ENCODE measurements around the gene MDC1.

The MDC1 gene

DNA sequence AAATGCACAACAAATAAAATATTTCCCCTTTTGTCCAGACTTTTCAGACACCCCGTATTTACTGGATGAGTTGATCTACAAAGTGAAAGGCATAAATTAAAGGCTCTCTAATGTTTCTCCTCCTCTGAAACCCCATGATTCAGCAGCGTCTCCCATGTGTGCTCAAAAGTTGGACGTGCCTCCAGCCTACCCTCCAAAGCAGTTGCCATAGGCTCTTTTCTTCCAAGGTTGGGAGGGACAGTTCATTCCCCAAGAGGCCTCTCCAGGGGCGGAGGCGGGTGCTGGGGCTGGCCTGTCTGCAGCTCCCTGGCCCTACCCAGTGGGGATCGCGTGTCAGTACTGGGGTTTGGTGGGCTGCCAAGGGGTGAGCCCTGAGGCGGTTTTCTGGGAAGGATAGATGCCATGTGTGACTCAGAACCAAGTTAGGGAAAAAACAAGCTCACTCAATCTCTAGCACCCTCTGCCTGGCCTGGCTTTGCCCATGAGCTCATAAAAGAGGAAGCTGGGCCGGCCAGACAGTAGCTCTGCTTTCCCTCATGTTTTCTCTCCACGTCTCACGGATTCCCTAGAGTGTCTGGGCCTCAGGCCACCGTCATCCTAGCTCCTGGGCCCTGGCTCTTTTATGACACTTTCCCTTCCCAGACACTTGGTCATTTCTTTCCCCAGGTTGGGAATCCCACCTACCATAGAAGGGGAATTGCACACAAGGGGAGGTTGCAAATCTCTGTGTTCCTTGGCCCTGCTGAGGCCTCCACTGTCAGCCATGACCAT, 35.3 kb upstream of the MDC1 start:
- H3K27me3 Mint-ChIP-seq = peaks cover 19% of the 10 kb centered on the region
- peaks cover 2% of the 10 kb centered on the region for H3K36me3 Mint-ChIP-seq
- H3K4me3 Mint-ChIP-seq = no peak overlapping the region
- CTCF ChIA-PET = interaction anchor here (0.7 kb wide), 1 partner anchor 395 kb away, joined by 3 read pairs; no protein-coding TSS in a partner anchor
- DNase-seq = no peak
- no peaks in the 10 kb centered on the region for H3K9me3 Mint-ChIP-seq
- H3K27ac Mint-ChIP-seq = no peak overlapping the region
- peaks cover 17% of the 10 kb centered on the region for H3K4me1 Mint-ChIP-seq

DNA sequence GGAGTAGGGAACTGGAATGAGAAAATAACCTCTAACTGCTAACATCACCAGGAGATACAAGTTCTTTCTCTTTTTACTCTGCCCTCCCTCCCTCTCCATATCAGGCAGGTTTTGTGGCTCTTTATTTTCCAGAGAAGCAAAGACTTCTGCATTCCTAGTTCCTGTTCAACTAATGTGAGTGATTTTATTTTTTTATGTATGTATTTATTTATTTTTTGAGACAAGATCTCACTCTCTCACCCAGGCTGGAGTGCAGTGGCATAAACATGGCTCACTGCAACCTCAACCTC, 33.2 kb upstream of the MDC1 start:
- no peak overlapping the region for H3K4me3 Mint-ChIP-seq
- CTCF ChIA-PET = no interaction called here
- peaks cover 17% of the 10 kb centered on the region for H3K27me3 Mint-ChIP-seq
- DNase-seq = no peak
- H3K4me1 Mint-ChIP-seq = peaks cover 23% of the 10 kb centered on the region
- H3K36me3 Mint-ChIP-seq = peaks cover 2% of the 10 kb centered on the region
- H3K27ac Mint-ChIP-seq = no peak overlapping the region
- no peaks in the 10 kb centered on the region for H3K9me3 Mint-ChIP-seq

DNA sequence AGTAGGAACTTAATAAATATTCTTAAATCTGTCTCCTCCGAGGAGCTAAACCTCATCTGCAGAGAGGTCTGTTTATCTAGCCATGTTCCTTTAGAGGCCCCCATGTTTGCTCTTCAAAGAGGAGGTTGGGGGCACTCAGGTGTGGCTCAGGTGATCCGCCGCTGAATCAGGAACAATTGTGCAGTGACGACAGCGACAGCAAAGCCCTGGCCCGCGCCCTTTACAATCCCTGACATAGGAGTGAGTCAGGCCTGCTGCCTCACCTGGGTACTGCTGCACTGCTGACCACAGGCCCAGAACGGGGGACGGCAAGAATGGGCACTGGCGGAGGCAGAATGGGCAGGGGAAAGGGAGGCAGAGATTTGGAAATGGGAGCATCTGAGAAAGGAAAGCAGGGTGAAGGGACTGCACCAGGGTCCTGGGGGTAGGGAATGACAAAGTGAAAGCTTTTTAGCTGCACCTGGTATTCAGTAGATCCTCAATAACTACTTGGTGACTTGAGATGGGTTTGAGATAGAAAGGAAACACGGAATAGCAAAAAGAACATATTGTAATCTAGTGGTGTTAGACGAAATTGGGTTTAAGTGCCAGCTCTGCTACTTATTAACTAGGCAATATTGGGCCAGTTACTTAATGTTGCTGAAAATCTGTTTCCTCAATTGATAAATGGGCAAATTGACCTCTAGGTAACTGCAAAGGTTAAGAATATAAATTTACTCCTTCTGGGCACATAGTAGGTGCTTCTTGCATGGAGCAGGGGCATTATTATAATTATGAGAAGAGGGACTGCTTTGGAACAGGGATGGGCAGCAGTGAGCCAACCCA, 32.7 kb upstream of the MDC1 start:
- CTCF ChIA-PET = no interaction called here
- Mint-ChIP-seq H3K4me3 (no peak overlapping the region), H3K9me3 (no peaks in the 10 kb centered on the region), H3K27ac (no peak overlapping the region), H3K36me3 (peaks cover 2% of the 10 kb centered on the region), H3K4me1 (peaks cover 28% of the 10 kb centered on the region), H3K27me3 (peaks cover 14% of the 10 kb centered on the region)
- DNase-seq = no peak

DNA sequence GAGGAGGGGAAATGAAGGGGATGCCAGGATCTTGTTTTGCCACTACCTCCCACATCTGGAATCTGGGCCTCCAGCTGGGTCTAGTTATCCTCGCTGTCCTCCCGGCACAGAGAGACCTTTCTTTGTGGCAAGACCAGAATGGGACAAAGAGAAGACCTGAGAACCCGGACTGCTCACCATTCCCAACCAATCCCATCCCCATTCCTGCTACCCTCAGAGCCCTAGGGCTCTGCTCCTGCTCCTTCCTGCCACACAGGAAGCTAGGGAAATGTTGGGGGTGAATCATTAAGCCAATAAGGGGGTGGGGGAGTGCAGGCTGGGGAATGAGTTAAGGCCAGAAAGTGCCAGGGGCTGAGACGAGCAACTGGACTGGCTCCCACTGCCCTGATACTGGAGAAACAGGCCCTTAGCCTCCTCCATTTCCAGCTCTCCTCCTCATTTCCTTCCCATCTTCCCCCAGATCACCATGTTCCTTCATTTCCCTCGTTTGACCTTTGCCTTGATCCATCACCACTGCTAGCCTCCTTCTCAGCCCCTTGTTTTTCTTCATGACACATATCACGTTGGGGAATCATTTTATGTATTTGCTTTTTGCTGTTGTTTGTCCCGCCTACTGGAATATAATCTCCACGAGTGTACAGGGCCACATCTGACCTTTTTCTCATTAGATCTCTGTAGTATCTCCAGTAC, 31.9 kb upstream of the MDC1 start:
- Mint-ChIP-seq H3K4me1 (peaks cover 33% of the 10 kb centered on the region), H3K27me3 (peaks cover 14% of the 10 kb centered on the region), H3K36me3 (peaks cover 2% of the 10 kb centered on the region), H3K9me3 (no peaks in the 10 kb centered on the region), H3K27ac (no peak overlapping the region), H3K4me3 (no peak overlapping the region)
- no peak for DNase-seq
- CTCF ChIA-PET = interaction anchor here (0.6 kb wide), 1 partner anchor 900 kb away, joined by 3 read pairs; no protein-coding TSS in a partner anchor

DNA sequence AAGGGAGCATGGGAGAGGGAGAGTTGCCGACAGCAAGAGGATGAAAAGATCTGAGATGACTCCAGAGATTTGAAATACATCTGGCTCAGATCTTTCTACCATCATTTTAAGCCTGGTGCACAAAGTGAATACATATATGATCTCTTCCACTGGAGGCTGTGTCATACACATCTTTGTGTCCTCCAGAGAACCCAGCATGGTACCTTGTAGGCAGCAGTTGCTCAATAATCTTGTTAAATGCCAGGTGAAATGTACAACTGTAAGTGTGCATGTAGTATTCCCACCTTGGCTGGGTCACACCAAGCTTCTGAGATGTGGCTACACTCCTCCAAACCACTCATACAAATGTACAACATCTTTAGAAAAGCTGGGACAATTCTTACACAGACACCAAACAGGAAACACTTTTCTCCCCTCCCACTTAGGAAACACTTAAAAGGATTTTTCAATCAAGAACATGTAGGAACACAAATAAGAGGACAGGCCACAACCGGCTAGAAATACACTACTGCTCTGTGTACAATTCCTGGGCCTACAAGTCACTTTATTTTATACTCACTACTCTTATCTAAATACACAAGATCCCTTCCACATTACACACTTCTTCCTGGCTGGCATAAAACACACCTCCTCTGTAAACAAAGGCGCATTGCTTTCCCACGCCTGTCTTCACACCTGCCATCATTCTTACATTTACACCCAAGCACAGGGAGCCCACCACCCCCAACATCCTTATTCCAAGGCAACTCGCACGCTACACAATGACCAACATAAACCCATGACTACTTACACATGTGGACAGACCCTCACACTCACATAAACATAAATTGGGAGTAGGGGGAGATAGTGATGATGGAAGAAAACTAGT, 31.1 kb upstream of the MDC1 start:
- Mint-ChIP-seq H3K4me3 (no peak overlapping the region), H3K27ac (peak overlapping the region; percentile 26), H3K4me1 (peaks cover 40% of the 10 kb centered on the region), H3K27me3 (peaks cover 14% of the 10 kb centered on the region), H3K36me3 (peaks cover 3% of the 10 kb centered on the region), H3K9me3 (no peaks in the 10 kb centered on the region)
- no peak for DNase-seq
- CTCF ChIA-PET = interaction anchor here (0.6 kb wide), 1 partner anchor 900 kb away, joined by 3 read pairs; no protein-coding TSS in a partner anchor

DNA sequence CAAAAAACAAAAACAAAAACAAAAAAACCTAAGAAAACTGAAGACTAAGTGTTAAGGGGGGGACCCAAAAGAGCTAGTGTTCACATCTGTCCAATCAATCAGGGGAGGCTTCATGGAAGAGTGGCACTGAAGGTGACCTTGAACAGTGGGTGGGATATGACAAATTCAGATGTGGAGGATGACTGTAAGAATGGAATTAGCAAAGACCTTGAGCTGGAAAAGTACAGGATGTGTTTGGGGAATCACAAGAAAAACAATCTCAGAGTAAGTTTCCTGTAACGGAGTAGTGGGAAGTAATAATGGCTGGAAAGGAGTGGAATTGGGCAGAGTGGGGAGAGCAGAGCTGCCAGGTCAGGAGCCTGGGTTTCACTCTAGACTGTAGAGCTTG, 30.2 kb upstream of the MDC1 start:
- Mint-ChIP-seq H3K4me1 (peaks cover 41% of the 10 kb centered on the region), H3K27ac (no peak overlapping the region), H3K36me3 (peaks cover 3% of the 10 kb centered on the region), H3K27me3 (peaks cover 10% of the 10 kb centered on the region), H3K4me3 (no peak overlapping the region), H3K9me3 (no peaks in the 10 kb centered on the region)
- no peak for DNase-seq
- CTCF ChIA-PET = interaction anchor here (0.6 to 2.4 kb wide), 5 partner anchors 17 to 332 kb away, joined by 3 to 9 read pairs (median 3); no protein-coding TSS in a partner anchor

DNA sequence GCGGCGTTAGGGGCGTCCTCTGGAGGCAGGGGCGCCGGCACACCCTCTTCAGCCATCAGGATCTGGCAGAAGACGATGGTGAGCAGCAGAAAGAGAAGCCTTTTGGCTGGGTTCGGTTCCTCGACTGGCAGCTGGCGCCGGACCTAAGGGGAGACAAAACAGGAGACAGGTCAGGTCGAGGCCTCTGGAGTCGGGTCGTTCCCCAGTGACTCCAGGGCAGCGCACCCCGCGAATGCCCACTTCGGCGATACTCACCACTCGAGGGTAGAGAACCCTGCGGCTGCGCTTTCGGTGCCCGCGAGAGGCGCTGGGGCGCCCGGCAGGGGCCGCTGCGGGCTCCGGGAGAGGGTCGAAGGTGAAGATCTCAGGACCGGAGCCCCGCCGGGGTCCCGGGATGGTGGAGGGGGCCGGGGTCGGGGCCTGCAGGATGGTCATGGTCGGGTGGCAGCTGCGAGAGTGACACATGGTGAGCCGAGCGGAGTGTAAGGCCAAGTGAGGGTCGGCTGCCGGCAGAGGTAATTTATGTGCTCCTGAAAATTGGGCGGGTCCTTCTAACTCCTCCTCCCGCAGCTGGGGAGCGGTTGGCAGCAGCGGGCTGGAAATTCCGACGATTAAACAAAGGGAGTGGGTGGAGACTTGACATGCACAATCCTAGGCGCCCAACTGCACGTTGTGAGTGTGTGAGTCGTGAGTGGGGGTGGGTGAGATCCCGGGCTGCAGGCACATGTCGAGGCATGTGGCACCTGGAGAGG, 27.1 kb upstream of the MDC1 start, which contains the start of gene IER3:
IER3 (minus strand) TSS at position 494 of the 752 bp plus-strand sequence; CDS start at position 465, 29 bp downstream.
- no peaks in the 10 kb centered on the region for H3K9me3 Mint-ChIP-seq
- H3K27me3 Mint-ChIP-seq = peaks cover 7% of the 10 kb centered on the region
- peaks cover 33% of the 10 kb centered on the region for H3K36me3 Mint-ChIP-seq
- peak within 1 kb of the TSS; percentile 95 for H3K27ac Mint-ChIP-seq
- peak within 1 kb of the TSS; percentile 92 for H3K4me3 Mint-ChIP-seq
- CTCF ChIA-PET = interaction anchor here (0.6 to 2.6 kb wide), 14 partner anchors 13 to 141 kb away, joined by 3 to 9 read pairs (median 5); partner anchors contain the start of gene DDR1
- peak; percentile 82 for DNase-seq
- H3K4me1 Mint-ChIP-seq = peaks cover 70% of the 10 kb centered on the region

DNA sequence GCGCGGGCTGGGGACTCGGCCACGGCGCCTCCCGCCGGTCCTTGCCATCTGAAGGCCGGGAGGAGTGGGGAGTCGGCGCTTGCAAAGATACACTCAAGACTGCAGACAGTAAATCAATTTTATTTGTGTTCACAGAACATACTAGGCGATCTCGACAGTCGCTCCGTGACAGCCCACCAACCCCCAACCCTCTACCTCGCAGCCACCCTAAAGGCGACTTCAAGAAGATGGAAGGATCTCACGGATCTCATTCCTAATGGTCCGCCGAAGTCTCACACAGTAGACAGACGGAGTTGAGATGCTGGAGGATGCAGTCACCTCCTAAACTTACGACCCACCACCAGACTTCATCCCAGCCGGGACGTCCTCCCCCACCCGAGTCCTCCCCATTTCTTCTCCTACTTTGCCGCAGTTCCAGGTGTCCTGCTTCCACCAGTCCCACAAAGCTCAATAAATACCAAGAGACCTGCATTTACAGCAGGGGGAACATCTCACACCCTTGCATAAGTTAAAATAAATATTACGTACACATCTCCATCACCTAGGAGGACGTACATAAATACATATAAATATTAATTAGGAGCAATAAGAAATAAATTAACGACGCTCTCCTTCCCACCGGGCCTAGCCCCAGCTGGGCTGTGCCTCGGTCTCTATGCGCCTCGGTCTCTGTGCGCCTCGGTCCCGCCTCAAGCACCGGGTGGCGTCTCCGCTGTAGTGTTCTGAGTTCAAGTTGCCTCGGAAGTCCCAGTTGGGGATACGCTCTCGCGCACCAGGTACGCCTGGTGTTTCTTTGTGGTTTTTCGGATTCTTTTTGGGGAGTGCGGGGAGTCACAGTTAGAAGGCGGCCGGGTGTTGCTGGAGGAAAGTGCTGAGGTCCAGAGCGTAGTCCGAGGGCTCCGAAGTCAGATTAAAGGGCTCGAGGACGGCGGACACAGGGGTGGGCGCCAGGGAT, 26.3 kb upstream of the MDC1 start:
- H3K4me1 Mint-ChIP-seq = peaks cover 74% of the 10 kb centered on the region
- H3K9me3 Mint-ChIP-seq = no peaks in the 10 kb centered on the region
- CTCF ChIA-PET = interaction anchor here (0.8 to 2.6 kb wide), 13 partner anchors 12 to 141 kb away, joined by 3 to 9 read pairs (median 7); partner anchors contain the start of gene DDR1
- H3K4me3 Mint-ChIP-seq = peak overlapping the region; percentile 92
- peak overlapping the region; percentile 95 for H3K27ac Mint-ChIP-seq
- peaks cover 42% of the 10 kb centered on the region for H3K36me3 Mint-ChIP-seq
- DNase-seq = peak; percentile 69
- peaks cover 7% of the 10 kb centered on the region for H3K27me3 Mint-ChIP-seq

DNA sequence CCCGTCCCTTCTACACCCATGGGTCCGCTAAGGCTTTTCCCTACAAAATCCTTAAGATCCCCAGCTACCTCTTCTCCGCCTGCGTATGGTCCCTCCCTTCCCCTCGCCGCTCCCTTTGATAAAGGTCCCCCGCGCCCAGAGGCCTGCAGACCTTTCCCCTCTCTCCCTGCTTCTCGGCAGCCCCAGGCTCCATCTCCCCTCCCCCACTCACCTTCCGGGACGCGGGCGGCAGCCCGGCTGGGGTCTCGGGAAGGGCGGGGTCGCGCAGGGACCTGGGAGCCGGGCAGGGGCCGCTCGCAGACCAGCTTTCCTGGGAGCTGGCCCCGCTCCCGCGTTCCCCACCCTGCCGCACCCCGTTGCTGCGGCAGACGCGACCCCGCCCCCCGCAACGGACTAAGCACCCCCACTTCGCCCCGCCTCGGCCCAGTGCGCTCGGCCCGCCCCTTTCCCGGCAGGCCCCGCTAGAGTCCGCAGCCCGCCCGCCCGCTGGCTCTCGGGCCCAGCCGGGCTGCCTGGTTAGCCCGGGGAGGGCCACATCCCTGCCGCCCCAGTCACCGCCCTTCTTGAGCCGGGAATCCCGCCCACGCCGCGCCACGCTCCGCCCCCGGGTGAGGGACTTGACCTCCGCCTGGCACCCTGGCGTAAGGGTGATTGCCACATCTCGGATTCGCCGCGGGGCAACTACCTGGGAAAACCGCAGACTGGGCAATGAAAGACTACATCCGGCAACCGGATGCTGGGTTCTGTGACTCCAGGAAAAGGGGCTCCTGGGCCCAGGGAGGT, 25.4 kb upstream of the MDC1 start, which contains the start of gene FLOT1:
FLOT1 (minus strand) TSS at position 372 of the 783 bp plus-strand sequence. CDS start 498 bp downstream, outside the sequence.
- peaks cover 49% of the 10 kb centered on the region for H3K36me3 Mint-ChIP-seq
- peak; percentile 94 for DNase-seq
- CTCF ChIA-PET = interaction anchor here (0.8 to 2.6 kb wide), 8 partner anchors 10 to 88 kb away, joined by 3 to 8 read pairs (median 6); no protein-coding TSS in a partner anchor

DNA sequence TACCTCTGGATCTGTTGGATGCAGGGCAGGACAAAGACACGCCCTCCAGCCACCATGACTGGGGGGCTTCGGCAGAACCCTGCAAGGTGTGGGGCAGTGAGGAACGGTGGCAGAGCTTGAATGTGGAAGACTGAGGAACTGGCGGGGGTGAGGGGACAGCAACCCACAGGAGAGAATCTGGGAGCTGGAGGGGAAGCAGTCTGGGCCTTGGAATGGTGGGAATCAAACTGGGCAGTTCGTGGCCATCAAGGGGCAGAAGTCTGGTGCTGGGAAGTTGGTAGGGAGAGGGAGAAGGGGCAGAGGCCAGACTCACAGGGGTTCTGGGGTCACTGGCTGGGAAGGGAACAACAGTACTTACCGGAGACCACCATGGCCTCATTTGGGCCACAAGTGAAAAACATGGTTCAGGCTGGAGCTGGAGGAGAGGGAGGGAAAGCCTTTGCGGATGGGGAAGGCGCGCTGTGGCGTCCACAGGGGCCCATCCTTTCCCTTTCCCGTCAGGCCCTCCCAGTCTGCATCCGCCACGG, 24.8 kb upstream of the MDC1 start:
- Mint-ChIP-seq H3K27me3 (no peaks in the 10 kb centered on the region), H3K4me3 (peak overlapping the region; percentile 92), H3K27ac (peak overlapping the region; percentile 95), H3K36me3 (peaks cover 56% of the 10 kb centered on the region), H3K4me1 (peaks cover 77% of the 10 kb centered on the region), H3K9me3 (no peaks in the 10 kb centered on the region)
- CTCF ChIA-PET = interaction anchor here (1.0 to 2.6 kb wide), 4 partner anchors 10 to 79 kb away, joined by 3 to 8 read pairs (median 6); no protein-coding TSS in a partner anchor
- no peak for DNase-seq

More for the DNA sequence above, 25.4 kb upstream of the MDC1 start, which contains the start of gene FLOT1:
- Mint-ChIP-seq H3K4me3 (peak within 1 kb of the TSS; percentile 92), H3K4me1 (peaks cover 74% of the 10 kb centered on the region), H3K9me3 (no peaks in the 10 kb centered on the region), H3K27me3 (peaks cover 6% of the 10 kb centered on the region), H3K27ac (peak within 1 kb of the TSS; percentile 95)
